Activated T-helper 2 cell treated with anti-CD3 and anti-CD28 coated beads, Interferon-gamma antibody, Interleukin-2, Interleukin-4, amounts not matched to agents 10 μg/mL and 5 μg/mL and 100 μg/mL, durations not matched to agents 14 hours and 24 hours and 36 hours (primary cell): ENCODE results near the gene INPP4B. TPM values are rescaled to one million over a fixed set of nuclear protein-coding genes. Genes with fewer than 3 reads are reported as not detected.
"Not testable (repeated sequence)": the region's sequence is repeated elsewhere in the genome, so short reads cannot be mapped to it uniquely, and the experiment has no call there.

ENCODE experiments used
- DNase-seq: peaks from one replicate; pipeline ENCODE4 v3.0.0; 2021; ENCODE audit warnings: low spot score
- H3K27ac Mint-ChIP-seq: one replicate; pipeline ENCODE4 v1.8.0; 2021; ENCODE audit warnings: mixed read lengths
- H3K27me3 Mint-ChIP-seq: one replicate; pipeline ENCODE4 v1.8.0; 2021; ENCODE audit warnings: low read depth, mixed read lengths
- H3K36me3 Mint-ChIP-seq: one replicate; pipeline ENCODE4 v1.8.0; 2021; ENCODE audit warnings: low read depth, mixed read lengths
- H3K4me1 Mint-ChIP-seq: one replicate; pipeline ENCODE4 v1.8.0; 2021; ENCODE audit warnings: low read depth, mixed read lengths
- H3K4me3 Mint-ChIP-seq: one replicate; pipeline ENCODE4 v1.8.0; 2021; ENCODE audit warnings: low read depth, mild to moderate bottlenecking, moderate library complexity, mixed read lengths
- H3K9me3 Mint-ChIP-seq: one replicate; pipeline ENCODE4 v1.8.0; 2021; ENCODE audit warnings: mixed read lengths
- intact Hi-C: fragments of 100-400 bp; cut with micrococcal nuclease; formaldehyde crosslinking; loops from one replicate; pipeline ENCODE4 v1.15.1; 2023
- total RNA-seq: library from RNA; stranded (reverse); gene quantifications from 2 replicates; pipeline ENCODE4 v1.2.3, GENCODE V29; 2022

Gene INPP4B
- total RNA-seq, 1 donor from 2014 or later, result 64.8 TPM

DNA sequence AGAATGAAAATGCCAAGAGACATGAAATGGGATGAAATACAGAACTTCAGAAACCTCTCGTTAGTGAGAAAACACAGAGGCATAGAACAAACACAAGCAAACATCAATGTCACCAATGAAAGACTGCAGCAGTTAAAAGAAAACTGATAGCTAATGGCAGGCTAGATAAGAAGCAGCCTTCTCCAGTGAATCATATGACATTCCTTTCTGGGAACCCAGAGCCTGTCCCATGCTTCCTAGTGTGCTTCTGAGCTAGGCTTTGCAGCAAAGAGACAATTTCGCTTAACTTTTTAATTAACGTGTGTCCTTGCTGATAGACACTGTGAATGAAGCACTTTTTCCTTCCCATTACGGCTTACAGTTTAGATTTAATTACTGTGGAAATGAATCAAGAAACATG is 765.1 kb downstream of the INPP4B start:
- intact Hi-C loops, result no loop called here
- Mint-ChIP-seq H3K27ac (no peak overlapping the region), H3K36me3 (peaks cover 21% of the 10 kb centered on the region), H3K9me3 (no peaks in the 10 kb centered on the region), H3K4me3 (no peak overlapping the region), H3K27me3 (no peaks in the 10 kb centered on the region), H3K4me1 (peaks cover 2% of the 10 kb centered on the region)
- DNase-seq, result no peak

DNA sequence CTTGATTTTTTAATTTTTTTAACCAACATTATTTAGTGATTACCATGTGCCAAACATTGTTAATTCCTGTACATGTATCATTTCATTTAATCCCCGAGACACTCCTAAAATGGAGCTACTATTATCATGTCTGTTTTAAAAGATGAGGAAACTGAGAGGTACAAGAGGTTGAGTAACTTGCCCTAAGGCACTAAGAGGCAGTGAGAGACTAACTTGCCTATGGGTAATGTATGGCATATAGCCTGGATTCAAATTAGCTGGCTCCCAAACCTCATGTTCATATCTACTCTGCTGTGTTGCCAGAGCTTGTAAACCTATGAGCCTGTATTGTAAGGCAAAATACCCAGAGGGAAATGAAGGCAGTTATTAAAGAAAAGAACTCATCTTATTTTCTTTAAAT is 766.1 kb downstream of the INPP4B start:
- no peaks in the 10 kb centered on the region for H3K27me3 Mint-ChIP-seq
- intact Hi-C loops, result no loop called here
- peaks cover 18% of the 10 kb centered on the region for H3K36me3 Mint-ChIP-seq
- no peaks in the 10 kb centered on the region for H3K4me1 Mint-ChIP-seq
- no peak overlapping the region for H3K4me3 Mint-ChIP-seq
- no peaks in the 10 kb centered on the region for H3K9me3 Mint-ChIP-seq
- H3K27ac Mint-ChIP-seq, result no peak overlapping the region
- no peak for DNase-seq

DNA sequence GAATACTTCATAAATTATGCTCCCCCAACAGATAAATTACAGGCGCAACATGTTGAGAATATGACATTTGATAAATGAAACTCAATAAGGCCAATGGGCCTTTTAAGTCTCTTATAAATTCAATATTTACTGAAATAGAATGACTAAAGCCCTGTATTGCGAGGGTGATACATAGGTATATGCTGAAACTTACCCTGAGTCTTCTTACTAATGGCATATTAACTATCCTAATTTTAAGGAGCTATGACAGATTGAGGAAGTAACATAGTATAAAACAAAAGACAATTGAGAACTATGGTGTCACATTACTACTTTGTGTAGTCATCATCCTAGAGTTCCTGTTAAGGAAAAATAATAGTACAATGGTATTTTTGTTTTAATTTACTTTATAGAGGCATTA is 769.1 kb downstream of the INPP4B start:
- Mint-ChIP-seq H3K27ac (no peak overlapping the region), H3K27me3 (no peaks in the 10 kb centered on the region), H3K4me3 (no peak overlapping the region), H3K4me1 (no peaks in the 10 kb centered on the region), H3K36me3 (peaks cover 38% of the 10 kb centered on the region), H3K9me3 (no peaks in the 10 kb centered on the region)
- intact Hi-C loops, result no loop called here
- DNase-seq, result no peak

DNA sequence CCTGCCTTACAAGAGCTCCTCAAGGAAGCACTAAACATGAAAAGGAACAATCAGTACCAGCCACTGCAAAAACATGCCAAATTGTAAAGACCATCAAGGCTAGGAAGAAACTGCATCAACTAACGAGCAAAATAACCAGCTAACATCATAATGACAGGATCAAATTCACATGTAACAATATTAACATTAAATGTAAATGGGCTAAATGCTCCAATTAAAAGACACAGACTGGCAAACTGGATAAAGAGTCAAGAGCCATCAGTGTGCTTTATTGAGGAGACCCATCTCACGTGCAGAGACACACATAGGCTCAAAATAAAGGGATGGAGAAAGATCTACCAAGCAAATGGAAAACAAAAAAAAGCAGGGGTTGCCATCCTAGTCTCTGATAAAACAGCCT is 777.8 kb downstream of the INPP4B start:
- H3K27me3 Mint-ChIP-seq, H3K4me3 Mint-ChIP-seq, intact Hi-C loops, DNase-seq, H3K4me1 Mint-ChIP-seq, H3K27ac Mint-ChIP-seq: not testable (repeated sequence)
- H3K36me3 Mint-ChIP-seq, result peaks cover 65% of the 10 kb centered on the region
- peaks cover 25% of the 10 kb centered on the region for H3K9me3 Mint-ChIP-seq

DNA sequence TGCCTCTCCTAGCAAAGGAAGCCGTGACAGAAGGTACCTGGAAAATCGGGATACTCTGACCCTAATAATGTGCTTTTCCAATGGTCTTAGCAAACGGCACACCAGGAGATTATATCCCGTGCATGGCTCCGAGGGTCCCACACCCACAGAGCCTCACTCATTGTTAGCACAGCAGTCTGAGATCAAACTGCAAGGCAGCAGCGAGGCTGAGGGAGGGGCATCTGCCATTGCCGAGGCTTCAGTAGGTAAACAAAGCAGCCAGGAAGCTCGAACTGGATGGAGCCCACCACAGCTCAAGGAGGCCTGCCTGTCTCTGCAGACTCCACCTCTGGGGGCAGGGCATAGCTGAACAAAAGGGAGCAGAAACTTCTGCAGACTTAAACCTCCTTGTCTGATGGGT is 779.5 kb downstream of the INPP4B start:
- intact Hi-C loops, H3K27ac Mint-ChIP-seq, H3K4me3 Mint-ChIP-seq, DNase-seq, H3K4me1 Mint-ChIP-seq, H3K27me3 Mint-ChIP-seq: not testable (repeated sequence)
- Mint-ChIP-seq H3K9me3 (peaks cover 23% of the 10 kb centered on the region), H3K36me3 (peaks cover 64% of the 10 kb centered on the region)

DNA sequence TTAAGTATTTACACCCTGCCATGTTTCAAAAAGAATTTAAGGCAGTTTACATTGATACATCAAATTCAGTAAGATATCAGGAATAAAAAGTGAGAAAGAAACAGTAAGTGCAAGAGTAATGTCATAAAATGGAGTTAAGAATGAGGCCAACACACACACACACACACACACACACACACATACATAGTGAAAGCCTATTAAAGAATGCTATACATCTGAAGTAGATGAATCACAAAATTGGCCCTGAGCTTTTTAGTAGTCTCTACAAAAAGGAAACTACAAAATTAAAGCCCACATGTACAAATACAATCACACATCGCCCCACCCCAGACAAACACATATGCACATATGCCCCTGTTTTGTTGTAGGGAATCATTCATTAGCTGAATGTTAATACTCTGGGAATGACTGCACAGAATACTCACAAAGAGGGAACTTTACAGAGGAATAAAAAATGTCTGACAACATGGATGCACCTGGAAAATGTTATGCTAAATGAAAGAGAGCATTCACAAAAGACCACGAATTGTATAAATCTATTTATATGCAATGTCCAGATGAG is 780.9 kb downstream of the INPP4B start:
- Mint-ChIP-seq H3K9me3 (peaks cover 17% of the 10 kb centered on the region), H3K4me3 (no peak overlapping the region), H3K36me3 (peaks cover 53% of the 10 kb centered on the region), H3K4me1 (no peaks in the 10 kb centered on the region), H3K27ac (no peak overlapping the region), H3K27me3 (no peaks in the 10 kb centered on the region)
- intact Hi-C loops, result no loop called here
- no peak for DNase-seq

DNA sequence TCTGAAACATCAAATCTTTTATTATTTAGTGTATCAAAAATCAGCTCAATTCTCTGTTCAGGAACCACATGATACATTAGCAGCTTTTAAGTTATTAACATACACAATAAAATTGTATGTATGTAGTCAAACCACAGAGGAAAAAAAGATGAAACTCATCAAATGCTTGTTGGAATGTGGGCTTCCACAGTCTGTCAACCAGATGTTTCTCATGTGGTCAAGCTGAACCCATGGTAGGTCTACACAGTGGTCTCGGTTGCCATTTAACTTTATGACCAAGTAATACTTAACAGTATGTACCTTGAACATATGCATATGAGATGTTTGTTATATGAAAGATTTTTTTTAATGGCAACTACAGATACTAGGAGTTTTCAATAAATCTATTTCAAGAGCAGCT is 781.9 kb downstream of the INPP4B start:
- no peak for DNase-seq
- no peaks in the 10 kb centered on the region for H3K4me1 Mint-ChIP-seq
- H3K4me3 Mint-ChIP-seq, result no peak overlapping the region
- peaks cover 11% of the 10 kb centered on the region for H3K9me3 Mint-ChIP-seq
- H3K36me3 Mint-ChIP-seq, result peaks cover 48% of the 10 kb centered on the region
- H3K27ac Mint-ChIP-seq, result no peak overlapping the region
- no peaks in the 10 kb centered on the region for H3K27me3 Mint-ChIP-seq
- intact Hi-C loops, result no loop called here

DNA sequence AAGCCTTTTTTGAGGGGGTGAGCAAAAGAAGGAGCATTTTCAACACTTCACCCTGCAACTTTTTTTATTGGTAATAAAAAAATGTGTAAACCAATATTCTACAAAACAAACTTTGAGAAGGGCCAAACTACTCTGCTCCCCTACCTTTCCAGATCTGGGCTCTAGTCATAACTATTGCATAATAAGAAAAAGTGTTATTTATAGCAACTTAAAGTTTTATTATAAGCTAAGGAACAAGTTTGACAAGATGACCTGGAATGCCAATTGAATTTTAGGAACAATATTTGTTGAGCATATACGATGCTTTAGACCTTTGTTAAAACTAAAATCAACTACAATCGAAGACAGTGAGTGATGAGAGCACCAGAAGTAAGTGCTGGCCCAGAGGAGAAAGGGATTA is 800.1 kb downstream of the INPP4B start:
- no peak for DNase-seq
- Mint-ChIP-seq H3K4me1 (peaks cover 13% of the 10 kb centered on the region), H3K9me3 (no peaks in the 10 kb centered on the region), H3K4me3 (no peak overlapping the region), H3K27ac (no peak overlapping the region), H3K36me3 (peaks cover 28% of the 10 kb centered on the region), H3K27me3 (no peaks in the 10 kb centered on the region)
- intact Hi-C loops, result no loop called here

DNA sequence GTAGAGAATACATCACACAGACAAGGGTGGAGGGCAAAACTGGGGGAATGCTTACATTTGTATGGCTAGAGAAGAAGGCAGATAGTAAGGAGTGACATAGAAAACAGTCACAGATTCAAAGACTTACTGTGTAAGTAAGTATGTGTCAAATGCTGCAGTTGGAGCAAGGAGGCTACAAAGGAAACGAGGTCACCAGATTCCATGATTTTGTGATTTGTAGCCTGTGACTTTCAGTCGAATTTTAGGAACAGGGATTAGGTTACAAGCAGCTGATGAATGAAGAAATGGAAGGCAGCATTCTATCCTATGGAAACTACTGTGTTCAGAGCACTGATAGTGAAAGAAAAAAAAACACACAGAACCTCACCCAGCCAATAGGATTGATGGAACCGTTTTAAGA is 801.8 kb downstream of the INPP4B start:
- no peak for DNase-seq
- Mint-ChIP-seq H3K36me3 (peaks cover 28% of the 10 kb centered on the region), H3K27ac (no peak overlapping the region), H3K27me3 (no peaks in the 10 kb centered on the region), H3K9me3 (no peaks in the 10 kb centered on the region), H3K4me3 (no peak overlapping the region), H3K4me1 (peaks cover 18% of the 10 kb centered on the region)
- intact Hi-C loops, result no loop called here

DNA sequence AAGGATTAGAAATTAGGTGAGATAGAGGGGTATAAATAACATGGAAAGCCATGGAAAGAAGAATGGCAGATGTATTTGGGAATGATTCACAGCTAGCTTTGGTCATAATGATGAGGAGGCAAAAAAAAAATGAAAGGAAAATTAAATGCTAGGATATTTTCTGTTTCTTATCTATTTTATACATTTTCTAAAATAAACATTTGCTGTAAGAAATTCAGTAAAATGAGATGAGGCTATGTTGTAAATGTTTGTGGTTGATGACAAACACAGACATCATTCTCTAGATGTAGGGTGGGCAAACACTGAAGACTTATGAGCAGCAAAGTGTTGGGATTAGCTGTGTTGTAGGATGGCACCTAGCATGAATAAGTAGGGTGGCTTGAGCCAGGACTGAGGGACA is 802.6 kb downstream of the INPP4B start:
- Mint-ChIP-seq H3K4me3 (no peak overlapping the region), H3K27me3 (no peaks in the 10 kb centered on the region), H3K36me3 (peaks cover 28% of the 10 kb centered on the region), H3K27ac (no peak overlapping the region), H3K4me1 (peaks cover 22% of the 10 kb centered on the region), H3K9me3 (no peaks in the 10 kb centered on the region)
- no peak for DNase-seq
- intact Hi-C loops, result no loop called here

DNA sequence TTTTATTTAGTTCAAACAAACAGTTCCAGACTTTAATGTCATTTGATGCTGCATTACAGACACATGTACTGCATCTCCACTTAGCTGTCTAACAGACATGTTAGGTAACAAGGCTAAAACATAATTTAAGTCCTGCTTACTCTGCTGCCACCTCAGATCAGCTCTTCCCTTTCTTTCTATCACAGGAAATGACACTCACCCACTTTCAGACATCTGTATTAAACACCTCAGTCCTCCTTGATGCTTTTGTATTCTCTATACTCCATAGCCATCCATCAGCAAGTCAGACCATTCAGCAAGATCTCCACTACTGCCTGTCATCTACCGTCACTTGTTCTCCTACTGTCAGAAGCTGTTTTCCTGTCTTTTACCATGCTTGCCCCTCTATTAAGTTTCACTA is 804.3 kb downstream of the INPP4B start:
- intact Hi-C loops, result no loop called here
- Mint-ChIP-seq H3K4me1 (peaks cover 25% of the 10 kb centered on the region), H3K9me3 (no peaks in the 10 kb centered on the region), H3K27me3 (no peaks in the 10 kb centered on the region), H3K36me3 (peaks cover 23% of the 10 kb centered on the region), H3K27ac (no peak overlapping the region), H3K4me3 (no peak overlapping the region)
- no peak for DNase-seq

DNA sequence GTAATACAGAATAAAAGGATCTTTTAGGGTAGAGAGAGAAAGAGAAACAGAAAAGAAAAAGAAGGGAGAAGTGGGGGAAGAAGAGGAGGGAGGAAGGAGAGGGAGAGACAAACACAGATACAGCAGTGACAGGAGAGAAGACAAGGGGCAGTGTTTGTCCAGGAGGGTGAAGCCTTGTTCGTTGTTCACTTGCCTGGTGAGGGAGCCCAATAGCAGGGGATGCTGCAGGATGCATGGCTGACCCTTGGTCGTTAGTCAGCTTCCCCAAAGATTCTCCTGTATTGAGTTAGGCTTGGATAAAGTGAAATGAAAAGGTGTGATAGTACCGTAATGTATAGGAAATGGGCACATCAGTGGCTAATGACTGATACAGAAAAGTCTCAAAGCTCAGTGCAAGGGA is 806.1 kb downstream of the INPP4B start:
- Mint-ChIP-seq H3K4me3 (no peak overlapping the region), H3K27me3 (no peaks in the 10 kb centered on the region), H3K36me3 (peaks cover 16% of the 10 kb centered on the region), H3K9me3 (no peaks in the 10 kb centered on the region), H3K4me1 (peaks cover 25% of the 10 kb centered on the region), H3K27ac (no peak overlapping the region)
- no peak for DNase-seq
- intact Hi-C loops, result no loop called here

DNA sequence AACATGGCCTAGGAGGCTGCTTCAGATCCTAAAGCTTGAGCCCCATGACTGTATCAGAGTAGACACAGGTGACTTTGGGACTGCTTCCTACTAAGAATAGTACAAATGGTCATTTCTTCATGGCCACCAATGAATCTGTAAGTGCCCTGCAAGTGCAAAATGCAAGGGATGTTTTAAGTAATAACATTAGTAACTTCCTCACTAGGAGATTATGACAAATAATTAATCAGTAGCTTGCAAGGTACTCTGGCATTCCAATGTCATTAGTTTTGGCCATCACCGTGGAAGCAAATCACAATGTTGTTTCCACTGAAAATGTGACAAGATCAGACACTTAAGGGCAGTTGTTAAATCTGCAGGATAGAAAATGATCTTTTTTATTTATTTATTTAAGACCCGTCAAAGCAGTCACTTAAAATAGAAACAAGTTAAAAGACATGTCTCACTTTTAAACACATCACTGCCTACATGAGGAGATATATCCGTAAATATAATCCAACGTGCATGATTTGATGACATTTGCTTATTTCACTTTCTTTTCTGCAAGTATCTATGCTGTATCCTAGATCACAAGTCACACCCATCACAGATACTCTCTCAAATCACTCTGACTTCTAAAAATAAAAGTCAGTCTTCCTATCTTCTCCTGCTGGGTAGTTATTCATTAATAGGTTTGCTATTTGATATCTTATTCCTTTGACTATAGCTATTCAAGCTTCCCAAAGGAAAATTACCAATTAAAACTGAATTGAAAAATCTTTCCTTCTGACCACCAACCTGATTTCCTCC is 809.1 kb downstream of the INPP4B start:
- intact Hi-C loops, result no loop called here
- peaks cover 17% of the 10 kb centered on the region for H3K4me1 Mint-ChIP-seq

More for the DNA sequence above, 809.1 kb downstream of the INPP4B start:
- Mint-ChIP-seq H3K27ac (no peak overlapping the region), H3K36me3 (peaks cover 5% of the 10 kb centered on the region), H3K27me3 (no peaks in the 10 kb centered on the region), H3K4me3 (no peak overlapping the region), H3K9me3 (no peaks in the 10 kb centered on the region)
- DNase-seq, result no peak
